OCI-LY1 (cell line): ENCODE measurements around the gene MYO16.

Experiments
- H2AFZ ChIP-seq: fragments of 200-600 bp; sonication (generic), shearing (Covaris generic); 2 replicates; pipeline ENCODE4 v1.6.0; 2014; ENCODE audit warnings: antibody characterized with exemption, mild to moderate bottlenecking, low read length
- H3F3A ChIP-seq: fragments of 200-600 bp; sonication (generic), shearing (Covaris generic); 2 replicates; pipeline ENCODE4 v1.6.0; 2014; ENCODE audit warnings: mild to moderate bottlenecking, antibody characterized with exemption, low read length, moderate library complexity; ENCODE audit not compliant: insufficient read depth
- H3K27ac ChIP-seq: fragments of 200-600 bp; sonication (generic); 2 replicates; pipeline ENCODE4 v1.5.1; 2014; ENCODE audit warnings: low read length, mixed run types, mild to moderate bottlenecking, low read depth; ENCODE audit not compliant: poor library complexity, severe bottlenecking
- H3K27me3 ChIP-seq: fragments of 200-600 bp; sonication (generic); 2 replicates; pipeline ENCODE4 v1.6.0; 2014; ENCODE audit warnings: antibody characterized with exemption, mild to moderate bottlenecking, low read length, moderate library complexity; ENCODE audit not compliant: insufficient read depth
- H3K36me3 ChIP-seq: fragments of 200-600 bp; sonication (generic); 2 replicates; pipeline ENCODE4 v1.6.1; 2014; ENCODE audit warnings: mild to moderate bottlenecking, antibody characterized with exemption, low read length, moderate library complexity, mixed read lengths; ENCODE audit not compliant: insufficient read depth
- H3K4me1 ChIP-seq: fragments of 200-600 bp; sonication (generic); 2 replicates; pipeline ENCODE4 v1.5.1; 2014; ENCODE audit warnings: mild to moderate bottlenecking, low read length, moderate library complexity; ENCODE audit not compliant: insufficient read depth, severe bottlenecking
- H3K4me2 ChIP-seq: fragments of 200-600 bp; sonication (generic), shearing (Covaris generic); 2 replicates; pipeline ENCODE4 v1.6.1; 2014; ENCODE audit warnings: low read length
- H3K4me3 ChIP-seq: fragments of 200-600 bp; sonication (generic); 2 replicates; pipeline ENCODE4 v1.5.1; 2014; ENCODE audit warnings: low read length, low read depth, mild to moderate bottlenecking, mixed read lengths; ENCODE audit not compliant: poor library complexity, severe bottlenecking
- H3K79me2 ChIP-seq: fragments of 200-600 bp; shearing (Covaris generic); 2 replicates; pipeline ENCODE4 v1.6.1; 2016; ENCODE audit warnings: mixed run types, low read length, mixed read lengths; ENCODE audit not compliant: insufficient read depth
- H3K9ac ChIP-seq: fragments of 200-600 bp; sonication (generic), shearing (Covaris generic); 2 replicates; pipeline ENCODE4 v1.6.1; 2014; ENCODE audit warnings: mild to moderate bottlenecking, low read length, mixed read lengths
- H3K9me2 ChIP-seq: fragments of 200-600 bp; sonication (generic), shearing (Covaris generic); 2 replicates; pipeline ENCODE4 v1.6.1; 2014; ENCODE audit warnings: low read depth, mild to moderate bottlenecking, low read length, mixed read lengths
- H3K9me3 ChIP-seq: fragments of 200-600 bp; shearing (Covaris generic); 2 replicates; pipeline ENCODE4 v1.6.1; 2014; ENCODE audit warnings: low read length, mixed read lengths
- H4K20me1 ChIP-seq: fragments of 200-600 bp; sonication (generic), shearing (Covaris generic); 2 replicates; pipeline ENCODE4 v1.6.0; 2016; ENCODE audit warnings: mild to moderate bottlenecking, low read length; ENCODE audit not compliant: insufficient read depth
- CTCF ChIP-seq: fragments of 200-600 bp; sonication (generic), shearing (Covaris generic); IDR thresholded peaks from 2 replicates; pipeline ENCODE4 v1.5.1; 2017; ENCODE audit warnings: mild to moderate bottlenecking, antibody characterized with exemption, low read length, moderate library complexity, mixed read lengths
- EZH2 ChIP-seq: fragments of 200-600 bp; sonication (generic), shearing (Covaris generic); IDR thresholded peaks from 2 replicates; pipeline ENCODE4 v1.8.0; 2017; ENCODE audit warnings: borderline replicate concordance, mixed run types, mild to moderate bottlenecking, antibody characterized with exemption, low read length, moderate library complexity, mixed read lengths

Gene MYO16

GRCh38 chr13:109208522-109208921 lies 579.1 kb downstream of the MYO16 start:
- no peak overlapping the region for H2AFZ ChIP-seq
- no peaks in the 10 kb centered on the region for H3K79me2 ChIP-seq
- H3K9me3 ChIP-seq = no peaks in the 10 kb centered on the region
- no peaks in the 10 kb centered on the region for H3K9me2 ChIP-seq
- no peak overlapping the region for H3K9ac ChIP-seq
- no peak overlapping the region for H3K27ac ChIP-seq
- no peak overlapping the region for H3K4me2 ChIP-seq
- no peaks in the 10 kb centered on the region for H3K36me3 ChIP-seq
- no peaks in the 10 kb centered on the region for H4K20me1 ChIP-seq
- no peaks in the 10 kb centered on the region for H3K27me3 ChIP-seq
- no peak for TF ChIP-seq EZH2
- TF ChIP-seq CTCF = no peak
- H3K4me3 ChIP-seq = no peak overlapping the region
- no peaks in the 10 kb centered on the region for H3F3A ChIP-seq
- no peaks in the 10 kb centered on the region for H3K4me1 ChIP-seq

DNA sequence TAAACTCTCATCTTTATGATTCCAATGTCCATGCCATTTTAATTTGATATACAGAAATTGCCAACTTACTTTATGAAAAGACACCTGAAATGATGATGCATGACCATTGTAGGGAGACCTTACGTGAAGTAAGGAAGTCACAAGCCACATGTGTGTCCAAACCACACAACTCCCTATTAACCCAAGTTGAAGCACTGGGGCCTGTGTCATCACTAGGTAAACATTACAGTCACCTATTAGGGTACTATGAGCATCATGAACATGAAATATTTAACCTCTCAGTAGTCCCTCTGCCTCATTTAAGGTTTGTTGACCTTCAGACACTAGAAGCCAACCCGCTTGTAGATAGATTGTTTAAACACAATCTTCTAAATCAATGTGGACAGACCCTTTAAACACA lies 580.1 kb downstream of the MYO16 start:
- Histone ChIP-seq H3F3A (no peaks in the 10 kb centered on the region), H2AFZ (no peak overlapping the region), H3K9ac (no peak overlapping the region), H3K9me3 (no peaks in the 10 kb centered on the region), H3K4me2 (no peak overlapping the region), H3K79me2 (no peaks in the 10 kb centered on the region), H3K27ac (no peak overlapping the region), H3K4me3 (no peak overlapping the region), H3K36me3 (no peaks in the 10 kb centered on the region), H3K9me2 (no peaks in the 10 kb centered on the region), H4K20me1 (no peaks in the 10 kb centered on the region), H3K4me1 (no peaks in the 10 kb centered on the region), H3K27me3 (no peaks in the 10 kb centered on the region)
- no peak for TF ChIP-seq EZH2
- no peak for TF ChIP-seq CTCF

DNA sequence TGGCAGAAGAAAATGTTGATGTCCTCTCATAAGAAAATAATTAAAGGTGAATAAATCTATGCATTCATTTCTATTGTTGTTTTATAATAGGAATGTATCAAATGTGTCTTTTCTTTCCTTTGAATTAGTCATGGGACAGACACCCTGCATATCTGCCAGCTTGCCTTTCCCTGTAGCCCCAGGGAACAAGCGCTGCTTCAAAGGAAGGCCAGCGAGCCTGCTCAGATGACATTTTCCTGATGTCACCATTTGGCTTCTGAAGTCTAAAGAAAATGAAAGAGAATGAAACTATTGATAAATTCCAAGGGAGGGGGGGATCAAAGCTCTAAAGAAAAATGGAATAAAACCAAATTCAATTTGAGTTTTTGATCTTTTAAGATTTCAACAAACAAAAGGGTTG lies 582.2 kb downstream of the MYO16 start:
- Histone ChIP-seq H3K9me3 (no peaks in the 10 kb centered on the region), H2AFZ (no peak overlapping the region), H3K4me1 (no peaks in the 10 kb centered on the region), H3K27ac (no peak overlapping the region), H3K4me2 (no peak overlapping the region), H3K79me2 (no peaks in the 10 kb centered on the region), H3K9ac (no peak overlapping the region), H3K36me3 (no peaks in the 10 kb centered on the region), H3K4me3 (no peak overlapping the region), H4K20me1 (no peaks in the 10 kb centered on the region), H3K27me3 (no peaks in the 10 kb centered on the region), H3K9me2 (no peaks in the 10 kb centered on the region), H3F3A (no peaks in the 10 kb centered on the region)
- TF ChIP-seq CTCF (no peak), EZH2 (no peak)
